Osteoblast (primary cell): ENCODE data around the gene RPL31. TPM values are rescaled to one million over a fixed set of nuclear protein-coding genes. Genes with fewer than 3 reads are reported as not detected.

Experiments
- DNase-seq: peaks from one replicate; pipeline ENCODE4 v3.0.0; 2011; ENCODE audit warnings: low spot score, mixed read lengths; ENCODE audit not compliant: insufficient read length; ENCODE audit errors: missing footprints
- H2AFZ ChIP-seq: 2 replicates; pipeline ENCODE4 v1.6.0; 2011; ENCODE audit warnings: mild to moderate bottlenecking, low read length
- H3K27ac ChIP-seq: 2 replicates; pipeline ENCODE4 v1.5.1; 2011; ENCODE audit warnings: mild to moderate bottlenecking, low read depth, low read length, moderate library complexity
- H3K27me3 ChIP-seq: 2 replicates; pipeline ENCODE4 v1.6.0; 2012; ENCODE audit warnings: mild to moderate bottlenecking, control low read depth, inconsistent platforms, low read length, moderate library complexity; ENCODE audit not compliant: insufficient read depth
- H3K36me3 ChIP-seq: 2 replicates; pipeline ENCODE4 v1.5.1; 2011; ENCODE audit warnings: mild to moderate bottlenecking, low read length, control low read depth, moderate library complexity; ENCODE audit not compliant: insufficient read depth
- H3K4me1 ChIP-seq: 2 replicates; pipeline ENCODE4 v1.5.1; 2011; ENCODE audit warnings: mild to moderate bottlenecking, low read length, control low read depth, moderate library complexity; ENCODE audit not compliant: insufficient read depth
- H3K4me2 ChIP-seq: 2 replicates; pipeline ENCODE4 v1.6.0; 2011; ENCODE audit warnings: mild to moderate bottlenecking, low read length; ENCODE audit not compliant: insufficient read depth
- H3K4me3 ChIP-seq: fragments of 200-600 bp; sonication (generic); 3 replicates; pipeline ENCODE4 v1.5.1; 2012; ENCODE audit warnings: mild to moderate bottlenecking, low read length, inconsistent platforms; ENCODE audit not compliant: insufficient read depth
- H3K79me2 ChIP-seq: 2 replicates; pipeline ENCODE4 v1.6.0; 2012; ENCODE audit warnings: mild to moderate bottlenecking, low read length, control low read depth, inconsistent platforms; ENCODE audit not compliant: insufficient read depth
- H3K9me3 ChIP-seq: 2 replicates; pipeline ENCODE4 v1.5.1; 2011; ENCODE audit warnings: low read depth, low read length, control low read depth
- H4K20me1 ChIP-seq: 2 replicates; pipeline ENCODE4 v1.6.0; 2012; ENCODE audit warnings: mild to moderate bottlenecking, low read length, control low read depth; ENCODE audit not compliant: insufficient read depth
- CTCF ChIP-seq: IDR thresholded peaks from 2 replicates; pipeline ENCODE4 v1.5.1; 2011; ENCODE audit warnings: mild to moderate bottlenecking, low read depth, low read length, moderate library complexity; ENCODE audit errors: extremely low read depth
- total RNA-seq: library from RNA; depleted of rRNA; stranded (reverse); fragments of >200 nt; gene quantifications from 2 replicates; pipeline ENCODE4 v1.2.3, GENCODE V29; 2012

Gene RPL31
- total RNA-seq, 1 donor = 760 TPM

GRCh38 chr2:101040761-101041160 is 38.7 kb downstream of the RPL31 start:
- Histone ChIP-seq H3K4me2 (no peak overlapping the region), H3K79me2 (no peaks in the 10 kb centered on the region), H3K4me1 (no peaks in the 10 kb centered on the region), H3K4me3 (no peak overlapping the region), H3K27me3 (peaks cover 7% of the 10 kb centered on the region), H4K20me1 (no peaks in the 10 kb centered on the region), H2AFZ (no peak overlapping the region), H3K9me3 (no peaks in the 10 kb centered on the region), H3K36me3 (no peaks in the 10 kb centered on the region), H3K27ac (no peak overlapping the region)
- peak; percentile 50 for DNase-seq
- TF ChIP-seq CTCF = no peak

GRCh38 chr2:101041413-101041812 is 39.3 kb downstream of the RPL31 start:
- no peak for DNase-seq
- Histone ChIP-seq H3K36me3 (no peaks in the 10 kb centered on the region), H3K79me2 (no peaks in the 10 kb centered on the region), H4K20me1 (no peaks in the 10 kb centered on the region), H3K4me1 (no peaks in the 10 kb centered on the region), H2AFZ (no peak overlapping the region), H3K9me3 (no peaks in the 10 kb centered on the region), H3K4me2 (no peak overlapping the region), H3K27me3 (peaks cover 7% of the 10 kb centered on the region), H3K27ac (no peak overlapping the region), H3K4me3 (no peak overlapping the region)
- no peak for TF ChIP-seq CTCF

- Histone ChIP-seq H3K9me3 (no peaks in the 10 kb centered on the region), H4K20me1 (no peaks in the 10 kb centered on the region), H2AFZ (no peak overlapping the region), H3K4me1 (no peaks in the 10 kb centered on the region), H3K4me3 (no peak overlapping the region), H3K79me2 (no peaks in the 10 kb centered on the region), H3K36me3 (no peaks in the 10 kb centered on the region), H3K4me2 (no peak overlapping the region), H3K27ac (no peak overlapping the region), H3K27me3 (peaks cover 7% of the 10 kb centered on the region)
- no peak for DNase-seq
- TF ChIP-seq CTCF = no peak
Observed at GRCh38 chr2:101045330-101045729, 43.2 kb downstream of the RPL31 start.

GRCh38 chr2:101047075-101047766 is 45.1 kb downstream of the RPL31 start:
- peaks cover 7% of the 10 kb centered on the region for H3K27me3 ChIP-seq
- no peaks in the 10 kb centered on the region for H3K9me3 ChIP-seq
- H2AFZ ChIP-seq = no peak overlapping the region
- H3K79me2 ChIP-seq = no peaks in the 10 kb centered on the region
- H4K20me1 ChIP-seq = no peaks in the 10 kb centered on the region
- no peak for TF ChIP-seq CTCF
- H3K27ac ChIP-seq = no peak overlapping the region
- no peak overlapping the region for H3K4me2 ChIP-seq
- H3K4me1 ChIP-seq = no peaks in the 10 kb centered on the region
- H3K36me3 ChIP-seq = no peaks in the 10 kb centered on the region
- DNase-seq = peak; percentile 54
- H3K4me3 ChIP-seq = no peak overlapping the region
